SK-MEL-5 (cell line): ENCODE data around the gene REC8. TPM values are rescaled to one million over a fixed set of nuclear protein-coding genes. Genes with fewer than 3 reads are reported as not detected.
"Not testable (repeated sequence)": the region's sequence is repeated elsewhere in the genome, so short reads cannot be mapped to it uniquely, and the experiment has no call there.

Experiments used
- DNase-seq: peaks from one replicate; pipeline ENCODE4 v3.0.0-alpha.2; 2016; ENCODE audit warnings: low read depth, low spot score
- in situ Hi-C: cut with HindIII; loops from 2 replicates; pipeline ENCODE4 v1.10.0; 2016; ENCODE audit warnings: low sequenced_read_pairs, high pct_unique_total_duplicates, low pct_unique_long_range_greater_than_20kb
- small RNA-seq, 2 experiments: library from RNA; depleted of rRNA; stranded (forward); fragments of <200 nt; gene quantifications; one replicate each; pipeline ENCODE3, GENCODE V24; 2014
- total RNA-seq: library from RNA; depleted of rRNA; stranded (reverse); fragments of >200 nt; shearing (Covaris generic); gene quantifications from 2 replicates; pipeline ENCODE4 v1.2.3, GENCODE V29; 2014; rRNA removed

The REC8 gene
- total RNA-seq, 1 experiment from 2014 or later, result 1.1 TPM

- in situ Hi-C loops, result no loop called here
- no peak for DNase-seq
Observed at GRCh38 chr14:24207625-24208024, 35.7 kb downstream of the REC8 start.

- in situ Hi-C loops, result no loop called here
- no peak for DNase-seq
Observed at GRCh38 chr14:24211311-24211710, 39.4 kb downstream of the REC8 start.

GRCh38 chr14:24212924-24213865 is 41.3 kb downstream of the REC8 start, which contains the start of gene CHMP4A:
Gene CHMP4A, minus strand, starts transcription at chr14:24213488. Its CDS starts 49 bp downstream, at chr14:24213439.
- DNase-seq, result peak; percentile 98
- in situ Hi-C loops, result no loop called here

GRCh38 chr14:24213866-24214662 is 42.2 kb downstream of the REC8 start:
- in situ Hi-C loops, result no loop called here

GRCh38 chr14:24215495-24216344 is 43.8 kb downstream of the REC8 start, which contains the start of gene MDP1:
Gene MDP1, minus strand, starts transcription at chr14:24216066. Its CDS starts 111 bp downstream, at chr14:24215955.
- peak; percentile 86 for DNase-seq
- in situ Hi-C loops, result no loop called here

More at GRCh38 chr14:24213866-24214662, 42.2 kb downstream of the REC8 start:
- no peak for DNase-seq

- DNase-seq, result no peak
- in situ Hi-C loops, result no loop called here
Observed at GRCh38 chr14:24216345-24216699, 44.4 kb downstream of the REC8 start.

GRCh38 chr14:24216876-24217275 is 45.0 kb downstream of the REC8 start:
- DNase-seq, in situ Hi-C loops: not testable (repeated sequence)

- in situ Hi-C loops, result no loop called here
- DNase-seq, result no peak
Observed at GRCh38 chr14:24219080-24219479, 47.2 kb downstream of the REC8 start.

- DNase-seq, result no peak
- in situ Hi-C loops, result no loop called here
Observed at GRCh38 chr14:24219521-24219920, 47.6 kb downstream of the REC8 start.

- DNase-seq, in situ Hi-C loops: not testable (repeated sequence)
Observed at GRCh38 chr14:24222987-24223386, 51.1 kb downstream of the REC8 start.

GRCh38 chr14:24224618-24225071 is 52.8 kb downstream of the REC8 start:
- no peak for DNase-seq
- in situ Hi-C loops, result no loop called here

GRCh38 chr14:24226473-24226872 is 54.6 kb downstream of the REC8 start:
- DNase-seq, result no peak
- in situ Hi-C loops, result no loop called here

- in situ Hi-C loops, result no loop called here
- DNase-seq, result no peak
Observed at GRCh38 chr14:24228902-24229301, 57.0 kb downstream of the REC8 start.

Small RNAs within 50 kb of the gene (small RNA-seq; reads per million reads assigned to genes)
- 0 reads per million in 2 experiments for gene AL136295.4
- 0 reads per million in 2 experiments for gene CHMP4A
- 0.02 to 0.10 reads per million in 2 experiments for gene IPO4
- gene IRF9, result 0 reads per million in 2 experiments
- gene MDP1, result 0 reads per million in 2 experiments
- gene RNA5SP383, result 0.04 to 10.4 reads per million in 2 experiments

Other genes starting within 250 kb of the REC8 start
- 53.6 and 56.1 TPM in 2 replicates for gene DHRS4, start 218.3 kb upstream of the REC8 start, total RNA-seq
- 28.9 and 30.6 TPM in 2 replicates for gene DHRS4L2, start 183.2 kb upstream of the REC8 start, total RNA-seq
- 0.29 and 0.66 TPM in 2 replicates for gene CARMIL3, start 120.1 kb upstream of the REC8 start, total RNA-seq
- not detected in 2 replicates for gene CPNE6, start 100.5 kb upstream of the REC8 start, total RNA-seq
- 23.2 and 28.6 TPM in 2 replicates for gene PCK2, start 77.8 kb upstream of the REC8 start, total RNA-seq
- gene DCAF11, start 57.3 kb upstream of the REC8 start, total RNA-seq, result 43.7 and 49.5 TPM in 2 replicates
- gene NRL, start 57.1 kb upstream of the REC8 start, total RNA-seq, result 2.5 and 2.6 TPM in 2 replicates
- gene FITM1, start 41.4 kb upstream of the REC8 start, total RNA-seq, result not detected in 2 replicates
- 92.6 and 105 TPM in 2 replicates for gene PSME1, start 35.9 kb upstream of the REC8 start, total RNA-seq
- gene EMC9, start 30.5 kb upstream of the REC8 start, total RNA-seq, result 12.3 and 13.9 TPM in 2 replicates
- 174 and 203 TPM in 2 replicates for gene PSME2, start 25.5 kb upstream of the REC8 start, total RNA-seq
- gene RNF31, start 24.6 kb upstream of the REC8 start, total RNA-seq, result 36.3 and 47.2 TPM in 2 replicates
- gene IRF9, start 10.8 kb upstream of the REC8 start, total RNA-seq, result 24.2 and 34.1 TPM in 2 replicates
- 52.1 and 67.3 TPM in 2 replicates for gene IPO4, start 16.7 kb downstream of the REC8 start, total RNA-seq
- gene TM9SF1, start 23.4 kb downstream of the REC8 start, total RNA-seq, result 56.9 and 57.5 TPM in 2 replicates
- not detected in 2 replicates for gene TSSK4, start 33.6 kb downstream of the REC8 start, total RNA-seq
- 42.2 and 44.2 TPM in 2 replicates for gene CHMP4A, start 41.4 kb downstream of the REC8 start, total RNA-seq
- gene MDP1, start 44.0 kb downstream of the REC8 start, total RNA-seq, result 8.3 and 14.0 TPM in 2 replicates
- gene NEDD8, start 60.3 kb downstream of the REC8 start, total RNA-seq, result 249 and 263 TPM in 2 replicates
- 48.3 and 56.3 TPM in 2 replicates for gene GMPR2, start 60.8 kb downstream of the REC8 start, total RNA-seq
- 37.8 and 43.1 TPM in 2 replicates for gene TINF2, start 70.5 kb downstream of the REC8 start, total RNA-seq
- 0.08 TPM in 1 of 2 replicates, not detected in the other for gene TGM1, start 91.1 kb downstream of the REC8 start, total RNA-seq
- 23.9 and 25.7 TPM in 2 replicates for gene RABGGTA, start 99.5 kb downstream of the REC8 start, total RNA-seq
- 0.82 and 3.8 TPM in 2 replicates for gene DHRS1, start 127.7 kb downstream of the REC8 start, total RNA-seq
- gene NOP9, start 127.8 kb downstream of the REC8 start, total RNA-seq, result 22.9 and 25.1 TPM in 2 replicates
- 0.35 and 0.48 TPM in 2 replicates for gene CIDEB, start 135.9 kb downstream of the REC8 start, total RNA-seq
- gene LTB4R2, start 138.1 kb downstream of the REC8 start, total RNA-seq, result 2.3 and 3.2 TPM in 2 replicates
- gene LTB4R, start 139.4 kb downstream of the REC8 start, total RNA-seq, result 0.98 and 1.7 TPM in 2 replicates
- not detected in 2 replicates for gene ADCY4, start 163.0 kb downstream of the REC8 start, total RNA-seq
- not detected in 2 replicates for gene RIPK3, start 167.9 kb downstream of the REC8 start, total RNA-seq
- gene NFATC4, start 196.1 kb downstream of the REC8 start, total RNA-seq, result 0.05 and 0.53 TPM in 2 replicates
- gene NYNRIN, start 226.9 kb downstream of the REC8 start, total RNA-seq, result 0.05 TPM in 1 of 2 replicates, not detected in the other